Measurements from ENCODE around the gene FCHSD2.
"Not testable (repeated sequence)": the region's sequence is repeated elsewhere in the genome, so short reads cannot be mapped to it uniquely, and the experiment has no call there.

Gene FCHSD2

GRCh38 chr11:72806378-72806777 lies 335.7 kb downstream of the FCHSD2 start:
- not testable (repeated sequence) for H3K9me3 ChIP-seq (ENCODE audit: control insufficient read depth, insufficient read depth, low read length); H3K27me3 ChIP-seq (ENCODE audit: control insufficient read depth, insufficient read depth, low read length); H3K4me3 ChIP-seq (ENCODE audit: low read length); DNase-seq (ENCODE audit: low read depth, low spot score); H3K4me1 ChIP-seq (ENCODE audit: control insufficient read depth, insufficient read depth, low read length); H3K36me3 ChIP-seq (ENCODE audit: control insufficient read depth, insufficient read depth, low read length); H3K27ac ChIP-seq (ENCODE audit: low read length)
- no CpG with 5 or more reads among the region's 1 CpG for WGBS (ENCODE audit: insufficient coverage, insufficient read length)

GRCh38 chr11:72805216-72805615 lies 336.9 kb downstream of the FCHSD2 start:
- Histone ChIP-seq H3K9me3 (ENCODE audit: control insufficient read depth, insufficient read depth, low read length) (no peaks in the 10 kb centered on the region), H3K36me3 (ENCODE audit: control insufficient read depth, insufficient read depth, low read length) (no peaks in the 10 kb centered on the region), H3K4me3 (ENCODE audit: low read length) (no peak overlapping the region), H3K27me3 (ENCODE audit: control insufficient read depth, insufficient read depth, low read length) (no peaks in the 10 kb centered on the region), H3K27ac (ENCODE audit: low read length) (no peak overlapping the region), H3K4me1 (ENCODE audit: control insufficient read depth, insufficient read depth, low read length) (no peaks in the 10 kb centered on the region)
- WGBS (ENCODE audit: insufficient coverage, insufficient read length), result no CpG with 5 or more reads among the region's 6 CpGs
- DNase-seq (ENCODE audit: low read depth, low spot score), result no peak

DNA sequence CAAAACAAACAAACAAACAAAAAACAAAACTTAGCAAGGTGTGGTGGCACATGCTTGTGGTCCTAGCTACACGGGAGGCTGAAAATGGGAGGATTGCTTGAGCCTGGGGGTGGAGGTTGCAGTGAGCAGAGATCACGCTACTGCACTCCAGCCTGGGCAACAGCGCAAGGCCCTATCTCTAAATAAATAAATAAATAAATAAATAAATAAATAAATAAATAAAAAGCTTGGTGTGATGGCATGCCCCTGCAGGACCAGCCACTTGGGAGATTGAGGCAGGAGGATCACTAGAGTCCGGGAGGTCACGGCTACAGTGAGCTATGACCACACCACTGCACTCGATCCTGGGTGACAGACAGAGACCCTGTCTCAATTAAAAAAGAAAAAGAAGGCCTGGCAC lies 339.3 kb downstream of the FCHSD2 start:
- Histone ChIP-seq H3K27ac (ENCODE audit: low read length) (no peak overlapping the region), H3K9me3 (ENCODE audit: control insufficient read depth, insufficient read depth, low read length) (no peaks in the 10 kb centered on the region), H3K27me3 (ENCODE audit: control insufficient read depth, insufficient read depth, low read length) (no peaks in the 10 kb centered on the region), H3K36me3 (ENCODE audit: control insufficient read depth, insufficient read depth, low read length) (no peaks in the 10 kb centered on the region), H3K4me3 (ENCODE audit: low read length) (no peak overlapping the region), H3K4me1 (ENCODE audit: control insufficient read depth, insufficient read depth, low read length) (peaks cover 2% of the 10 kb centered on the region; the same call in 1 of the 2 replicates)
- no peak for DNase-seq (ENCODE audit: low read depth, low spot score)
- WGBS (ENCODE audit: insufficient coverage, insufficient read length), result no CpG with 5 or more reads among the region's 6 CpGs

DNA sequence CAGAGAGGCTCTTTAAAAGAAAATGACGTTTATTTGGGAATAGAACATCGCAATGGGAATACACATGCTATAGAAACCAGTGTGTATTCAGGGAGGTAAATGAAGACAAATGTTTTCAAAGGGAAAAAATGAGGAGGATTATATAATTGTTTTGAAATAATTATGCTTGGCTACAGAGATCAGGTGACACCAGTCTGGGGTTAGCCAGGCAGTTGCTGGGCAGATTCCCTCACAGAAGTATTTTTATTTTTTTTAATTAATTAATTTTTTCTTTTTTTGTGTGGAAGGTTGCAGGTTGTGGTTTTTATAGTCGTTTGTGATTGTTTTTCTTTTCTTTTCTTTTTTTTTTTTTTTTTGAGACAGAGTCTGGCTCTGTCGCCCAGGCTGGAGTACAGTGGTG lies 342.7 kb downstream of the FCHSD2 start:
- no peaks in the 10 kb centered on the region for H3K36me3 ChIP-seq (ENCODE audit: control insufficient read depth, insufficient read depth, low read length)
- no peaks in the 10 kb centered on the region for H3K27me3 ChIP-seq (ENCODE audit: control insufficient read depth, insufficient read depth, low read length)
- H3K9me3 ChIP-seq (ENCODE audit: control insufficient read depth, insufficient read depth, low read length), result no peaks in the 10 kb centered on the region
- H3K4me3 ChIP-seq (ENCODE audit: low read length), result no peak overlapping the region
- H3K4me1 ChIP-seq (ENCODE audit: control insufficient read depth, insufficient read depth, low read length), result peaks cover 2% of the 10 kb centered on the region; the same call in 1 of the 2 replicates
- no peak overlapping the region for H3K27ac ChIP-seq (ENCODE audit: low read length)
- WGBS (ENCODE audit: insufficient coverage, insufficient read length), result no CpG with 5 or more reads among the region's 4 CpGs
- no peak for DNase-seq (ENCODE audit: low read depth, low spot score)

- Histone ChIP-seq H3K36me3 (ENCODE audit: control insufficient read depth, insufficient read depth, low read length) (no peaks in the 10 kb centered on the region), H3K4me1 (ENCODE audit: control insufficient read depth, insufficient read depth, low read length) (peaks cover 2% of the 10 kb centered on the region; the same call in 1 of the 2 replicates), H3K27me3 (ENCODE audit: control insufficient read depth, insufficient read depth, low read length) (no peaks in the 10 kb centered on the region), H3K27ac (ENCODE audit: low read length) (no peak overlapping the region), H3K4me3 (ENCODE audit: low read length) (no peak overlapping the region), H3K9me3 (ENCODE audit: control insufficient read depth, insufficient read depth, low read length) (no peaks in the 10 kb centered on the region)
- no peak for DNase-seq (ENCODE audit: low read depth, low spot score)
- no CpG with 5 or more reads among the region's 4 CpGs for WGBS (ENCODE audit: insufficient coverage, insufficient read length)
These were observed 343.8 kb downstream of the FCHSD2 start for GRCh38 chr11:72798361-72798760.

- peak; percentile 95 for DNase-seq (ENCODE audit: low read depth, low spot score)
- peak within 1 kb of the TSS; percentile 61; the same call in 1 of the 2 replicates for H3K4me3 ChIP-seq (ENCODE audit: low read length)
- H3K27me3 ChIP-seq (ENCODE audit: control insufficient read depth, insufficient read depth, low read length), result no peaks in the 10 kb centered on the region
- no CpG with 5 or more reads among the region's 55 CpGs for WGBS (ENCODE audit: insufficient coverage, insufficient read length)
- no peaks in the 10 kb centered on the region for H3K9me3 ChIP-seq (ENCODE audit: control insufficient read depth, insufficient read depth, low read length)
- H3K27ac ChIP-seq (ENCODE audit: low read length), result no peak within 1 kb of the TSS
- peaks cover 2% of the 10 kb centered on the region; the same call in 1 of the 2 replicates for H3K4me1 ChIP-seq (ENCODE audit: control insufficient read depth, insufficient read depth, low read length)
- no peaks in the 10 kb centered on the region for H3K36me3 ChIP-seq (ENCODE audit: control insufficient read depth, insufficient read depth, low read length)
These were observed 348.4 kb downstream of the FCHSD2 start, which contains the start of gene STARD10 for GRCh38 chr11:72793425-72794367. Gene STARD10, minus strand, starts transcription at chr11:72794047. Its CDS starts 12,866 bp downstream, at chr11:72781181.

DNA sequence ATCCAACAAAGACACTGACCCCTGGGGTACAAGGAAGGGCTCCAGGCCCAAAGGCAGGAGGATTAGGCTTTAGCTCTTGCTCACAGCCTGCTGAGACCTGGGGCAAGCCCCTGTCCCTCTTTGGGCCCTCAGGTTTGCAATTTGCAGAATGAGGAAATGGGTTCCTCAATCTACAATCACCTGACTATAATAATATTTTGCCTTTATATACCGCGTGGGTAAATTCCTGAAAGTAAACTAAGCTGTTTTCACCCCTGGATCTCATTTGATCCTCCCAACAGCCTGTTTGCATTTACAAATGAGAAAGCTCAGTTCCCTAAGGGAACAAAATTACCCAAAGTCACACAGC lies 349.1 kb downstream of the FCHSD2 start:
- Histone ChIP-seq H3K9me3 (ENCODE audit: control insufficient read depth, insufficient read depth, low read length) (no peaks in the 10 kb centered on the region), H3K4me1 (ENCODE audit: control insufficient read depth, insufficient read depth, low read length) (no peaks in the 10 kb centered on the region), H3K27ac (ENCODE audit: low read length) (no peak overlapping the region), H3K36me3 (ENCODE audit: control insufficient read depth, insufficient read depth, low read length) (no peaks in the 10 kb centered on the region), H3K4me3 (ENCODE audit: low read length) (no peak overlapping the region), H3K27me3 (ENCODE audit: control insufficient read depth, insufficient read depth, low read length) (no peaks in the 10 kb centered on the region)
- no CpG with 5 or more reads among the region's 2 CpGs for WGBS (ENCODE audit: insufficient coverage, insufficient read length)
- no peak for DNase-seq (ENCODE audit: low read depth, low spot score)

DNA sequence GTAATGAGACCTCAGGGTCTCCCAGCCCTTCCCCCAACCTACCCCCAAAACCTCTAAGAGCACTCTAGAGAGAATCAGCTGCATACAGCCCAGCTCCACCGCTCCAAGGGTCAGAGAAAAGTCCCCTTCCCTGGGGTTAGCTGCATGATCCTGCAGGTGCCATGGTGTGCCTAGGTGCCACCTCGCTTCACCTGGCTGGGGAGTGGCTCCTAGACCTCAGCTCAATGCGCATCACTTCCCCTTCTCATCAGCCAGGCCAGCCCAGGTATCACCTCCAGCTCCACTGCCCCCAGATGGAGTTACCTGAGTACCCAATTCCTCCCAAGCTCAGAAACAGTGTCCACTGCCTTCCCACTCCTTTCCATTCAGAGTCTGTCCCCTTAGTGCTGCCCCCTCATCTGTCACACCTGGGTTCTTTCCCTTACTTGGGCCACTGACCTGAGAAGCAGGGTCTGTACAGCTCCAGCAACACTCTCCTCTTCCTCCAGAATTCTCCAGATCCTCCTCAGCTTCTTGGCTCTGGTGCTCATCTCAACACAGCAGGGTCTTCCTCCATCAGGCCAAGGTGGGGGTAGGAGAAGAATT lies 349.6 kb downstream of the FCHSD2 start:
- H3K27me3 ChIP-seq (ENCODE audit: control insufficient read depth, insufficient read depth, low read length), result no peaks in the 10 kb centered on the region
- H3K27ac ChIP-seq (ENCODE audit: low read length), result no peak overlapping the region
- H3K4me3 ChIP-seq (ENCODE audit: low read length), result no peak overlapping the region
- no peaks in the 10 kb centered on the region for H3K36me3 ChIP-seq (ENCODE audit: control insufficient read depth, insufficient read depth, low read length)
- DNase-seq (ENCODE audit: low read depth, low spot score), result no peak
- no CpG with 5 or more reads among the region's 3 CpGs for WGBS (ENCODE audit: insufficient coverage, insufficient read length)
- H3K4me1 ChIP-seq (ENCODE audit: control insufficient read depth, insufficient read depth, low read length), result no peaks in the 10 kb centered on the region
- no peaks in the 10 kb centered on the region for H3K9me3 ChIP-seq (ENCODE audit: control insufficient read depth, insufficient read depth, low read length)

DNA sequence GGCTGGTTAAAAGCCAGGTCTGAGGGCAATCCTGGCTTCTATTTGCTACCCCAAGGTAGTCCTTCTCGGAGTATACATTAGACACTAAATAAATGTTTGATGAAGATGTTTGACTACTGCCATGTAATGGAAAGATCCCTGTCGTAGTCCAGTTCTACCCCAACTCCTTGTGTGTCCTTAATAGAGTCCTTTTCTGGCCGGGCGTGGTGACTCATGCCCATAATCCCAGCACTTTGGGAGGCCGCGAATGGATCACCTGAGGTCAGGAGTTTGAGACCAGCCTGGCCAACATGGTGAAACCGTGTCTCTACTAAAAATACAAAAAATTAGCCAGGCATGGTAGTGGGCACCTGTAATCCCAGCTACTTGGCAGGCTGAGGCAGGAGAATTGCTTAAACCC lies 350.9 kb downstream of the FCHSD2 start:
- not testable (repeated sequence) for DNase-seq (ENCODE audit: low read depth, low spot score); H3K4me3 ChIP-seq (ENCODE audit: low read length); H3K27me3 ChIP-seq (ENCODE audit: control insufficient read depth, insufficient read depth, low read length); H3K4me1 ChIP-seq (ENCODE audit: control insufficient read depth, insufficient read depth, low read length); H3K9me3 ChIP-seq (ENCODE audit: control insufficient read depth, insufficient read depth, low read length); H3K36me3 ChIP-seq (ENCODE audit: control insufficient read depth, insufficient read depth, low read length); H3K27ac ChIP-seq (ENCODE audit: low read length)
- no CpG with 5 or more reads among the region's 7 CpGs for WGBS (ENCODE audit: insufficient coverage, insufficient read length)

- no peak overlapping the region for H3K4me3 ChIP-seq (ENCODE audit: low read length)
- WGBS (ENCODE audit: insufficient coverage, insufficient read length), result no CpG with 5 or more reads among the region's 10 CpGs
- H3K4me1 ChIP-seq (ENCODE audit: control insufficient read depth, insufficient read depth, low read length), result no peaks in the 10 kb centered on the region
- no peak overlapping the region for H3K27ac ChIP-seq (ENCODE audit: low read length)
- no peak for DNase-seq (ENCODE audit: low read depth, low spot score)
- no peaks in the 10 kb centered on the region for H3K9me3 ChIP-seq (ENCODE audit: control insufficient read depth, insufficient read depth, low read length)
- H3K27me3 ChIP-seq (ENCODE audit: control insufficient read depth, insufficient read depth, low read length), result no peaks in the 10 kb centered on the region
- no peaks in the 10 kb centered on the region for H3K36me3 ChIP-seq (ENCODE audit: control insufficient read depth, insufficient read depth, low read length)
These were observed 352.5 kb downstream of the FCHSD2 start for GRCh38 chr11:72789493-72790131.
